ENCODE results near the gene NSFL1C.
"Not testable (repeated sequence)": the region's sequence is repeated elsewhere in the genome, so short reads cannot be mapped to it uniquely, and the experiment has no call there.

The NSFL1C gene

GRCh38 chr20:1505361-1505760 is 38.7 kb upstream of the NSFL1C start:
- DNase-seq (ENCODE audit: low read depth), result no peak
- H3K4me3 ChIP-seq (ENCODE audit: low read depth, low read length), result no peak overlapping the region
- TF ChIP-seq, protein P1, sequence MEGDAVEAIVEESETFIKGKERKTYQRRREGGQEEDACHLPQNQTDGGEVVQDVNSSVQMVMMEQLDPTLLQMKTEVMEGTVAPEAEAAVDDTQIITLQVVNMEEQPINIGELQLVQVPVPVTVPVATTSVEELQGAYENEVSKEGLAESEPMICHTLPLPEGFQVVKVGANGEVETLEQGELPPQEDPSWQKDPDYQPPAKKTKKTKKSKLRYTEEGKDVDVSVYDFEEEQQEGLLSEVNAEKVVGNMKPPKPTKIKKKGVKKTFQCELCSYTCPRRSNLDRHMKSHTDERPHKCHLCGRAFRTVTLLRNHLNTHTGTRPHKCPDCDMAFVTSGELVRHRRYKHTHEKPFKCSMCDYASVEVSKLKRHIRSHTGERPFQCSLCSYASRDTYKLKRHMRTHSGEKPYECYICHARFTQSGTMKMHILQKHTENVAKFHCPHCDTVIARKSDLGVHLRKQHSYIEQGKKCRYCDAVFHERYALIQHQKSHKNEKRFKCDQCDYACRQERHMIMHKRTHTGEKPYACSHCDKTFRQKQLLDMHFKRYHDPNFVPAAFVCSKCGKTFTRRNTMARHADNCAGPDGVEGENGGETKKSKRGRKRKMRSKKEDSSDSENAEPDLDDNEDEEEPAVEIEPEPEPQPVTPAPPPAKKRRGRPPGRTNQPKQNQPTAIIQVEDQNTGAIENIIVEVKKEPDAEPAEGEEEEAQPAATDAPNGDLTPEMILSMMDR (IDR thresholded peaks at IDR 0.05; ENCODE audit: control insufficient read depth, extremely low read depth, insufficient read depth), result no peak

- DNase-seq (ENCODE audit: low read depth), result peak; percentile 89
Measured at GRCh38 chr20:1503564-1504227, 37.0 kb upstream of the NSFL1C start.

GRCh38 chr20:1500496-1500895 is 33.8 kb upstream of the NSFL1C start:
- no peak overlapping the region for H3K4me3 ChIP-seq (ENCODE audit: low read depth, low read length)
- TF ChIP-seq, protein P1 (IDR thresholded peaks at IDR 0.05; ENCODE audit: control insufficient read depth, extremely low read depth, insufficient read depth), result no peak
- no peak for DNase-seq (ENCODE audit: low read depth)

More at GRCh38 chr20:1503564-1504227, 37.0 kb upstream of the NSFL1C start:
- H3K4me3 ChIP-seq (ENCODE audit: low read depth, low read length), result no peak overlapping the region
- TF ChIP-seq, protein P1 (IDR thresholded peaks at IDR 0.05; ENCODE audit: control insufficient read depth, extremely low read depth, insufficient read depth), result peak; percentile 100

DNA sequence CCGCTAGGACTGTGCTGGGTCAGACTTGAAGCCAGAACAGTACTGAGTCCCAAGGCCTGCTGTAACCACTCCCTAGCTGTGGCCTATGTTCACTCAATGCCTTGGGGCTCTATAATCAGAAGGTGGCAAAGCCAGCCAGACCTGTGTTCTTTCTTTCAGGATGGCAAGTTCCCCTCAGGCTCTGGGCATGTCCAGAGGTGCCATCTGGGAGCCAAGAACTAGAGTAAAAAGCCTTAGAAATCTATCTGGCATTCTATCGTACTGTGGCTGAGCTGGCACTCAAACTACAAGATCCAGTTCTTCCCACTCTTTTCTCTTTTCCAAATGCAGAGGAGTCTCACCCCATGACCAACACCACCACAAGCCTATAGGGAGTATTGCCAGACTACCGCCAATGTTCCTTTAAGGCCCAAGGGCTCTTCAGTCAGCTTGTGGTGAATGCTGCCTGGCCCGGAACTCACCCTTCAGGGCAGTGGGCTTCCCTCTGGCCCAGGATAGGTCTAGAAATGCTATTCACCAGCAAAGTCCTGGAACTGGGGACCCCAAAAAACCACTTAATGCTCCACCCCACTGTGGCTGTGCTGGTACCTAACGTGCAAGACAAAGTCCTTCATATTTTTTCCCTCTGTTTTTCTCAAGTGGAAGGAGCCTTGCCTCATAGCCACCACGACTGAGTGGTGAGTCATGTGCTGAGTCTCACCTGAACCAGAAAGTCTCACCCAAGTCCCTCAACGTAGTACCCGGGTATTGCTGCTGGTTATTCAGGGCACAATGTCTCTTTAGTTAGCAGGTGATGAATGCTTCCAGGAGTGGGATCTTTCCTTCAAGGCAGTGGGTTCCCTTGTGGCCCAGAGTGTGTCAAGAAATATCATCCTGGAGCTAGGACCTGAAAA is 33.1 kb upstream of the NSFL1C start:
- no peak for DNase-seq (ENCODE audit: low read depth)
- TF ChIP-seq, protein P1 (IDR thresholded peaks at IDR 0.05; ENCODE audit: control insufficient read depth, extremely low read depth, insufficient read depth), result no peak
- no peak overlapping the region for H3K4me3 ChIP-seq (ENCODE audit: low read depth, low read length)

GRCh38 chr20:1497371-1497770 is 30.7 kb upstream of the NSFL1C start:
- not testable (repeated sequence) for H3K4me3 ChIP-seq (ENCODE audit: low read depth, low read length); DNase-seq (ENCODE audit: low read depth)

DNA sequence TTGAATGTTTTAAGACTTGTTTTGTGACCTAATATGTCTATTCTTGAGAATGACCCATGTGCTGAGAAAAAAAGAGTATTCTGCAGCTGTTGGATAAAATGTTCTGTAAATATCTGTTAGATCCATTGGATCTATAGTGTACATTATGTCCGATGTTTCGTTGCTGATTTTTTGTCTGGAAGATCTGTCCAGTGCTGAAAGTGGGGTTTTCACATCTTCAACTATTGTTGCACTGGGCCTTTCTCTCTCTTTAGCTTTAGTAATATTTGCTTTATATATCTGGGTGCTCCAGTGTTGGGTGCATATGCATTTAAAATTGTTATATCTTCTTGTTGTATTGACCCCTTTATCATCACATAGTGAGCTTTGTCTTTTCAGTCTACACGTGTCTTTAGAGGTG is 30.3 kb upstream of the NSFL1C start:
- TF ChIP-seq, protein P1 (IDR thresholded peaks at IDR 0.05; ENCODE audit: control insufficient read depth, extremely low read depth, insufficient read depth), result no peak
- H3K4me3 ChIP-seq (ENCODE audit: low read depth, low read length), result no peak overlapping the region
- no peak for DNase-seq (ENCODE audit: low read depth)

- TF ChIP-seq, protein P1 (IDR thresholded peaks at IDR 0.05; ENCODE audit: control insufficient read depth, extremely low read depth, insufficient read depth), result no peak
- DNase-seq (ENCODE audit: low read depth), result no peak
- H3K4me3 ChIP-seq (ENCODE audit: low read depth, low read length), result no peak overlapping the region
Measured at GRCh38 chr20:1494436-1494835, 27.8 kb upstream of the NSFL1C start.
